AG04449 (cell line): ENCODE measurements around the gene FANCD2.

Source experiments
- CTCF ChIA-PET: fragments of 350-600 bp; formaldehyde crosslinking; extraction: SDS; loops from one replicate; lab custom pipeline; 2021; ENCODE audit warnings: antibody characterized with exemption; lab: Yijun Ruan, JAX
- POLR2A ChIA-PET: fragments of 400-600, 350-600 bp; formaldehyde crosslinking; extraction: SDS; loops from one replicate; lab custom pipeline; 2020; ENCODE audit warnings: antibody characterized with exemption, inconsistent platforms; lab: Yijun Ruan, JAX
- DNase-seq: peaks from one replicate; pipeline ENCODE4 v3.0.0-alpha.2; 2010; ENCODE audit warnings: low read depth, low spot score
- H3K4me3 ChIP-seq: 2 replicates; pipeline ENCODE4 v1.5.1; 2011; ENCODE audit warnings: low read depth, mild to moderate bottlenecking, control low read depth, low read length
- CTCF ChIP-seq: IDR thresholded peaks from one replicate; pipeline ENCODE4 v1.5.1; 2011; ENCODE audit warnings: mild to moderate bottlenecking, moderate library complexity, low read length, control low read depth, inconsistent platforms; ENCODE audit not compliant: insufficient read depth; ENCODE audit errors: missing control alignments

Gene FANCD2

GRCh38 chr3:10140996-10141546 lies 114.8 kb downstream of the FANCD2 start:
- no peak for DNase-seq
- ChIA-PET CTCF (no interaction called here), POLR2A (interaction anchor here (0.6 to 1.0 kb wide), 3 partner anchors 8 to 565 kb away, joined by 3 to 4 read pairs (median 3); no protein-coding TSS in a partner anchor)
- no peak for TF ChIP-seq CTCF
- peak overlapping the region; percentile 86 for H3K4me3 ChIP-seq

GRCh38 chr3:10142707-10143560 lies 116.7 kb downstream of the FANCD2 start:
- no peak for DNase-seq
- POLR2A ChIA-PET, result no interaction called here
- peak overlapping the region; percentile 86 for H3K4me3 ChIP-seq
- CTCF ChIA-PET, result interaction anchor here (0.6 to 1.0 kb wide), 3 partner anchors 16 to 746 kb away, joined by 3 read pairs; no protein-coding TSS in a partner anchor
- TF ChIP-seq CTCF, result no peak

GRCh38 chr3:10145685-10146084 lies 119.4 kb downstream of the FANCD2 start:
- POLR2A ChIA-PET, result interaction anchor here (0.6 to 1.2 kb wide), 2 partner anchors 15 to 31 kb away, joined by 3 to 4 read pairs; no protein-coding TSS in a partner anchor

GRCh38 chr3:10149226-10149625 lies 123.0 kb downstream of the FANCD2 start:
- no peak overlapping the region for H3K4me3 ChIP-seq
- DNase-seq, result no peak
- CTCF ChIA-PET, result interaction anchor here (1.1 to 1.6 kb wide), 2 partner anchors 12 to 16 kb away, joined by 3 to 7 read pairs; partner anchors contain the start of gene IRAK2
- POLR2A ChIA-PET, result no interaction called here
- no peak for TF ChIP-seq CTCF

More at GRCh38 chr3:10145685-10146084, 119.4 kb downstream of the FANCD2 start:
- DNase-seq, result no peak
- TF ChIP-seq CTCF, result no peak
- H3K4me3 ChIP-seq, result no peak overlapping the region
- CTCF ChIA-PET, result interaction anchor here (1.4 kb wide), 1 partner anchor 19 kb away, joined by 3 read pairs; the partner anchor contains the start of gene IRAK2

- POLR2A ChIA-PET, result interaction anchor here (0.6 kb wide), 1 partner anchor 69 kb away, joined by 3 read pairs; no protein-coding TSS in a partner anchor
- TF ChIP-seq CTCF, result no peak
- no peak for DNase-seq
- CTCF ChIA-PET, result interaction anchor here (1.3 to 2.2 kb wide), 2 partner anchors 10 to 97 kb away, joined by 4 to 8 read pairs; partner anchors contain the start of gene TATDN2
- H3K4me3 ChIP-seq, result no peak overlapping the region
Observed at GRCh38 chr3:10150987-10151386, 124.8 kb downstream of the FANCD2 start.
